DND-41 (cell line): ENCODE data around the gene PRSS27.
A peak's percentile ranks its signal among the peaks of the same experiment; 100 is the strongest.

ENCODE experiments used
- ATAC-seq: fragments of 200-7000 bp; cut with Tn5 transposase; 3 replicates; pipeline ENCODE4 v1.9.1; 2021; ENCODE audit warnings: low read depth; ENCODE audit not compliant: insufficient read depth
- DNase-seq: peaks from one replicate; pipeline ENCODE4 v3.0.0-alpha.2; 2020
- H2AFZ ChIP-seq: 2 replicates; pipeline ENCODE4 v1.6.0; 2012; ENCODE audit warnings: low read depth, low read length
- H3K27ac ChIP-seq: 2 replicates; pipeline ENCODE4 v1.5.1; 2012; ENCODE audit warnings: low read length, inconsistent platforms
- H3K27me3 ChIP-seq: fragments of 200-600 bp; sonication (generic); 2 replicates; pipeline ENCODE4 v1.6.0; 2012; ENCODE audit warnings: low read length, mild to moderate bottlenecking, inconsistent platforms; ENCODE audit not compliant: insufficient read depth, poor library complexity
- H3K36me3 ChIP-seq: 2 replicates; pipeline ENCODE4 v1.5.1; 2012; ENCODE audit warnings: low read length, inconsistent platforms; ENCODE audit not compliant: insufficient read depth
- H3K4me1 ChIP-seq: 2 replicates; pipeline ENCODE4 v1.5.1; 2012; ENCODE audit warnings: mild to moderate bottlenecking, low read length; ENCODE audit not compliant: insufficient read depth
- H3K4me2 ChIP-seq: 2 replicates; pipeline ENCODE4 v1.6.0; 2012; ENCODE audit warnings: mild to moderate bottlenecking, moderate library complexity, low read length, inconsistent platforms; ENCODE audit not compliant: insufficient read depth
- H3K4me3 ChIP-seq, 2 experiments: fragments of 200-600 bp in 1 of 2; shearing (Covaris generic) in 1 of 2; 2 replicates each; pipeline ENCODE4 v1.5.1; 2012 to 2016; ENCODE audit warnings: inconsistent platforms in 2 of 2, low read length in 2 of 2, mild to moderate bottlenecking in 2 of 2, low read depth in 1 of 2, moderate library complexity in 1 of 2
- H3K79me2 ChIP-seq: 2 replicates; pipeline ENCODE4 v1.6.0; 2012; ENCODE audit warnings: low read length, inconsistent platforms; ENCODE audit not compliant: insufficient read depth
- H3K9ac ChIP-seq: 2 replicates; pipeline ENCODE4 v1.6.0; 2012; ENCODE audit warnings: low read depth, mild to moderate bottlenecking, inconsistent platforms, low read length, moderate library complexity
- H3K9me3 ChIP-seq: 2 replicates; pipeline ENCODE4 v1.5.1; 2012; ENCODE audit warnings: low read length, moderate library complexity, mild to moderate bottlenecking, inconsistent platforms; ENCODE audit not compliant: insufficient read depth, severe bottlenecking
- H4K20me1 ChIP-seq: 2 replicates; pipeline ENCODE4 v1.6.0; 2012; ENCODE audit warnings: low read length; ENCODE audit not compliant: insufficient read depth
- EZH2 ChIP-seq: IDR thresholded peaks from 3 replicates; pipeline ENCODE4 v1.6.1; 2012; ENCODE audit warnings: borderline replicate concordance, low read depth, mild to moderate bottlenecking, moderate library complexity, low read length, inconsistent platforms; ENCODE audit not compliant: severe bottlenecking
- TF ChIP-seq, protein P1 (sequence below): IDR thresholded peaks from 2 replicates; pipeline ENCODE4 v1.5.1; 2012; ENCODE audit warnings: borderline replicate concordance, low read length, moderate library complexity, mild to moderate bottlenecking; ENCODE audit not compliant: poor library complexity, severe bottlenecking; ENCODE audit errors: extremely low read depth

PRSS27 gene

GRCh38 chr16:2766430-2767139 is 46.6 kb upstream of the PRSS27 start:
- no peak overlapping the region for H3K4me3 ChIP-seq
- no peak overlapping the region for H3K27ac ChIP-seq
- H2AFZ ChIP-seq, result no peak overlapping the region
- ATAC-seq (no peak), DNase-seq (no peak)
- no peaks in the 10 kb centered on the region for H3K27me3 ChIP-seq
- H4K20me1 ChIP-seq, result peaks cover 100% of the 10 kb centered on the region
- H3K79me2 ChIP-seq, result peaks cover 84% of the 10 kb centered on the region
- no peak overlapping the region for H3K4me2 ChIP-seq
- peaks cover 100% of the 10 kb centered on the region for H3K36me3 ChIP-seq
- no peak overlapping the region for H3K9ac ChIP-seq
- TF ChIP-seq, protein P1, sequence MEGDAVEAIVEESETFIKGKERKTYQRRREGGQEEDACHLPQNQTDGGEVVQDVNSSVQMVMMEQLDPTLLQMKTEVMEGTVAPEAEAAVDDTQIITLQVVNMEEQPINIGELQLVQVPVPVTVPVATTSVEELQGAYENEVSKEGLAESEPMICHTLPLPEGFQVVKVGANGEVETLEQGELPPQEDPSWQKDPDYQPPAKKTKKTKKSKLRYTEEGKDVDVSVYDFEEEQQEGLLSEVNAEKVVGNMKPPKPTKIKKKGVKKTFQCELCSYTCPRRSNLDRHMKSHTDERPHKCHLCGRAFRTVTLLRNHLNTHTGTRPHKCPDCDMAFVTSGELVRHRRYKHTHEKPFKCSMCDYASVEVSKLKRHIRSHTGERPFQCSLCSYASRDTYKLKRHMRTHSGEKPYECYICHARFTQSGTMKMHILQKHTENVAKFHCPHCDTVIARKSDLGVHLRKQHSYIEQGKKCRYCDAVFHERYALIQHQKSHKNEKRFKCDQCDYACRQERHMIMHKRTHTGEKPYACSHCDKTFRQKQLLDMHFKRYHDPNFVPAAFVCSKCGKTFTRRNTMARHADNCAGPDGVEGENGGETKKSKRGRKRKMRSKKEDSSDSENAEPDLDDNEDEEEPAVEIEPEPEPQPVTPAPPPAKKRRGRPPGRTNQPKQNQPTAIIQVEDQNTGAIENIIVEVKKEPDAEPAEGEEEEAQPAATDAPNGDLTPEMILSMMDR, result no peak
- TF ChIP-seq EZH2, result no peak
- no peaks in the 10 kb centered on the region for H3K4me1 ChIP-seq
- no peaks in the 10 kb centered on the region for H3K9me3 ChIP-seq

GRCh38 chr16:2765462-2766404 is 45.7 kb upstream of the PRSS27 start:
- Histone ChIP-seq H3K36me3 (peaks cover 100% of the 10 kb centered on the region), H3K79me2 (peaks cover 90% of the 10 kb centered on the region), H3K9ac (no peak overlapping the region), H3K27me3 (no peaks in the 10 kb centered on the region), H3K4me1 (no peaks in the 10 kb centered on the region), H3K4me2 (no peak overlapping the region), H3K27ac (no peak overlapping the region), H2AFZ (no peak overlapping the region), H3K9me3 (no peaks in the 10 kb centered on the region), H4K20me1 (peaks cover 100% of the 10 kb centered on the region), H3K4me3 (no peak overlapping the region)
- no peak for DNase-seq
- ATAC-seq, result no peak
- TF ChIP-seq EZH2, result no peak
- TF ChIP-seq, protein P1, result no peak

DNA sequence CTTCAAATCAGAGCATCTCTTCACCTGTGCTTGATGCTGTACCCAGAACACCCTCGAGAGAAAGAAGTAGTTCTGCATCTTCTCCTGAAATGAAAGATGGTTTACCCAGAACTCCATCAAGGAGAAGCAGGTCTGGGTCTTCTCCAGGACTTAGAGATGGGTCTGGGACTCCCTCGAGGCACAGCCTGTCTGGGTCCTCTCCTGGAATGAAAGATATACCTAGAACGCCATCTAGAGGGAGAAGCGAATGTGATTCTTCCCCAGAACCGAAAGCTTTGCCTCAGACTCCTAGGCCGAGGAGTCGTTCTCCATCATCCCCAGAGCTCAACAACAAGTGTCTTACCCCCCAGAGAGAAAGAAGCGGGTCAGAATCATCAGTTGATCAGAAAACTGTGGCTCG is 44.7 kb upstream of the PRSS27 start:
- no peaks in the 10 kb centered on the region for H3K9me3 ChIP-seq
- TF ChIP-seq, protein P1, result peak; percentile 43
- TF ChIP-seq EZH2, result no peak
- peaks cover 95% of the 10 kb centered on the region for H3K79me2 ChIP-seq
- peaks cover 100% of the 10 kb centered on the region for H3K36me3 ChIP-seq
- no peak overlapping the region for H3K27ac ChIP-seq
- ATAC-seq, result no peak
- H3K27me3 ChIP-seq, result no peaks in the 10 kb centered on the region
- no peak overlapping the region for H3K4me2 ChIP-seq
- no peak overlapping the region for H2AFZ ChIP-seq
- peaks cover 99% of the 10 kb centered on the region for H4K20me1 ChIP-seq
- H3K4me1 ChIP-seq, result no peaks in the 10 kb centered on the region
- H3K4me3 ChIP-seq, result no peak overlapping the region
- no peak for DNase-seq
- no peak overlapping the region for H3K9ac ChIP-seq
